HepG2 (cell line): ENCODE measurements around the gene HLA-DRA. TPM values are rescaled to one million over a fixed set of nuclear protein-coding genes. Genes with fewer than 3 reads are reported as not detected.
"Not testable (repeated sequence)": the region's sequence is repeated elsewhere in the genome, so short reads cannot be mapped to it uniquely, and the experiment has no call there.

Source experiments
- ATAC-seq: fragments of 200-7000 bp; cut with Tn5 transposase; 3 replicates; pipeline ENCODE4 v1.9.1; 2020; ENCODE audit warnings: mild to moderate bottlenecking, moderate library complexity
- BruUV-seq: library from RNA; stranded (reverse); fragments of 400-500 nt; replicated peaks from 2 replicates; lab custom pipeline; 2021; lab: Mats Ljungman, UMichigan
- CTCF ChIA-PET: fragments of 300-600 bp; formaldehyde crosslinking; extraction: SDS; loops from one replicate; lab custom pipeline; 2021; ENCODE audit warnings: low total read pairs, inconsistent platforms, low intra/inter-chr PET ratio; lab: Yijun Ruan, JAX
- POLR2A ChIA-PET: fragments of 350-600 bp; sonication (Branson Sonifier 250); formaldehyde crosslinking; loops from one replicate; lab custom pipeline; 2020; ENCODE audit warnings: antibody characterized with exemption, inconsistent platforms; lab: Yijun Ruan, JAX
- DNase-seq: peaks from one replicate; pipeline ENCODE4 v3.0.0-alpha.2; 2015; ENCODE audit warnings: low spot score
- FAIRE-seq: peaks from 3 replicates; lab custom pipeline; 2011; peaks lifted over from hg19 to GRCh38; lab: Jason Lieb, UNC
- H2AFZ ChIP-seq: one replicate; pipeline ENCODE4 v1.6.1; 2011; ENCODE audit warnings: low read length, inconsistent platforms
- H3K27ac ChIP-seq: fragments of 300-600 bp; 3 replicates; pipeline ENCODE4 v1.8.0; 2011; ENCODE audit warnings: mixed run types, mild to moderate bottlenecking, mixed read lengths, low read length, inconsistent platforms; ENCODE audit not compliant: insufficient read depth; ENCODE audit errors: extremely low read length
- H3K27me3 ChIP-seq, 2 experiments: fragments of 200-600 bp in 1 of 2; 2 replicates in 1 of 2; 3 replicates in 1 of 2; pipeline versions ENCODE4 v1.6.0 to v1.8.0; 2011; ENCODE audit warnings: low read length in 2 of 2, mild to moderate bottlenecking in 2 of 2, moderate library complexity in 2 of 2, inconsistent platforms in 1 of 2; ENCODE audit not compliant: insufficient read depth in 2 of 2, control insufficient read depth in 1 of 2
- H3K36me3 ChIP-seq, 2 experiments: fragments of 200-600 bp in 1 of 2; replicated peaks in 1 of 2; 2 replicates in 1 of 2; 3 replicates in 1 of 2; pipeline versions ENCODE4 v1.5.1 to v1.8.0; 2011; ENCODE audit warnings: low read length in 2 of 2, inconsistent platforms in 1 of 2; ENCODE audit not compliant: insufficient read depth in 2 of 2, control insufficient read depth in 1 of 2
- H3K4me1 ChIP-seq: 2 replicates; pipeline ENCODE4 v1.5.1; 2012; ENCODE audit warnings: low read length, inconsistent platforms; ENCODE audit not compliant: insufficient read depth
- H3K4me2 ChIP-seq: 2 replicates; pipeline ENCODE4 v1.6.0; 2011; ENCODE audit warnings: low read depth, low read length, inconsistent platforms
- H3K4me3 ChIP-seq, 3 experiments: fragments of 200-600 bp in 1 of 3; sonication (generic), shearing (Covaris generic) in 1 of 3; replicated peaks in 1 of 3; 2 replicates each; pipeline ENCODE4 v1.5.1; 2011 to 2016; ENCODE audit warnings: low read length in 3 of 3, inconsistent platforms in 2 of 3, low read depth in 2 of 3, mild to moderate bottlenecking in 2 of 3, control low read depth in 1 of 3, mixed read lengths in 1 of 3; ENCODE audit not compliant: insufficient read depth in 1 of 3
- H3K79me2 ChIP-seq: one replicate; pipeline ENCODE4 v1.6.1; 2011; ENCODE audit warnings: low read length, inconsistent platforms; ENCODE audit not compliant: insufficient read depth
- H3K9ac ChIP-seq: 2 replicates; pipeline ENCODE4 v1.6.0; 2011; ENCODE audit warnings: mild to moderate bottlenecking, low read depth, low read length, inconsistent platforms; ENCODE audit not compliant: insufficient read depth
- H3K9me3 ChIP-seq: 2 replicates; pipeline ENCODE4 v1.5.1; 2012; ENCODE audit warnings: mild to moderate bottlenecking, low read length
- H4K20me1 ChIP-seq: 2 replicates; pipeline ENCODE4 v1.6.0; 2011; ENCODE audit warnings: inconsistent platforms, mild to moderate bottlenecking, low read length, moderate library complexity; ENCODE audit not compliant: insufficient read depth
- HOXD1 ChIP-seq: sonication (generic); formaldehyde crosslinking; IDR thresholded peaks from 2 replicates; pipeline ENCODE4 v1.5.0; 2020; ENCODE audit warnings: missing genetic modification reagents
- PCBP2 ChIP-seq: fragments of 200-400 bp; formaldehyde crosslinking; optimal IDR thresholded peaks from 2 replicates; pipeline ENCODE3; 2018; ENCODE audit warnings: low read length, low read depth; ENCODE audit not compliant: poor library complexity, severe bottlenecking
- REST ChIP-seq, 2 experiments: IDR thresholded peaks; 2 replicates each; pipeline ENCODE4 v1.6.1; 2011 to 2012; ENCODE audit warnings: low read length in 2 of 2, borderline replicate concordance in 1 of 2, low read depth in 1 of 2, mild to moderate bottlenecking in 1 of 2, moderate library complexity in 1 of 2
- ZNF251 ChIP-seq: sonication (generic); formaldehyde crosslinking; IDR thresholded peaks from 2 replicates; pipeline ENCODE4 v1.9.0; 2021; ENCODE audit warnings: mild to moderate bottlenecking, missing genetic modification reagents
- WGBS: methylation state at CpG from one replicate; pipeline ENCODE4 v1.1.6; 2017; ENCODE audit warnings: low lambda C conversion rate; 5-methylcytosine and 5-hydroxymethylcytosine counted together
- in situ Hi-C: cut with HindIII; loops from 2 replicates; pipeline ENCODE4 v1.10.0; 2017; ENCODE audit warnings: low pct_unique_long_range_greater_than_20kb; ENCODE audit not compliant: extremely low pct_ligation_motif_present
- intact Hi-C: fragments of 100-400 bp; cut with micrococcal nuclease; formaldehyde crosslinking; loops from one replicate; pipeline ENCODE4 v1.10.0; 2022; ENCODE audit not compliant: unreplicated experiment
- polyA plus RNA-seq, 8 experiments: library from polyadenylated mRNA; depleted of rRNA in 3 of 8; stranded (reverse) in 7 of 8; unstranded in 1 of 8; fragments of >200 nt; fragmentation: Illumina TruSeq in 4 of 8; extraction: Trizol in 4 of 8; gene quantifications; 2 replicates each; pipeline versions ENCODE4 v1.2.1 to v1.2.3, GENCODE V29; 2011 to 2016; ENCODE audit warnings: low read depth in 4 of 8, missing spikeins in 1 of 8, mixed read lengths in 1 of 8; ENCODE audit not compliant: insufficient read depth in 1 of 8
- total RNA-seq, 5 experiments: library from RNA; depleted of rRNA; stranded (reverse); fragments of >200 nt; fragmentation: Illumina TruSeq; extraction: Trizol; gene quantifications; 2 replicates each; pipeline ENCODE4 v1.2.3, GENCODE V29; 2016; ENCODE audit warnings: low read depth in 1 of 5
- TF ChIP-seq, protein P1 (sequence below): sonication (generic); formaldehyde crosslinking; IDR thresholded peaks from 2 replicates; pipeline ENCODE4 v1.4.0; 2020; ENCODE audit warnings: low read depth, mild to moderate bottlenecking, missing genetic modification reagents

HLA-DRA gene
- total and polyA plus RNA-seq, 2 of the 13 experiments (the other 11 are each of a cell fraction or from before 2014, with no cell fraction given): not detected

DNA sequence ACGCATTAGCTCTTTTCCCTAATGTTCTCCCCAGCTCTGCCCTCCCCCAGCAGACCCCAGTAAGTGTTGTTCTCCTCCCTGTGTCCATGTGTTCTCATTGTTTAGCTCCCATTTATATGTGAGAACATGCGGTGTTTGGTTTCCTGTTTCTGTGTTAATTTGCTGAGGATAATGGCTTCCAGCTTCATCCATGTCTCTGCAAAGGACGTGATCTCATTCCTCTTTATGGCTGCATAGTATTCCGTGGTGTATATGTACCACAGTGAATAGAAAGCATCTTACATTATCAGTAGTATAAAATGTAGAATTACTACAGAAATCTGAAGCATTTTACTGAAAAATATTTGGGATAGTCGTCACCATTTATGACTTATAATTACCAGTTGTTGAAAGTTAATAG lies 21.8 kb downstream of the HLA-DRA start:
- H3K27me3 ChIP-seq: peaks cover 0 to 1% of the 10 kb centered on the region in 2 experiments; a peak in 1 of 5 replicates
- H3K79me2 ChIP-seq: no peaks in the 10 kb centered on the region
- no peaks in the 10 kb centered on the region for H4K20me1 ChIP-seq
- TF ChIP-seq, protein P1, sequence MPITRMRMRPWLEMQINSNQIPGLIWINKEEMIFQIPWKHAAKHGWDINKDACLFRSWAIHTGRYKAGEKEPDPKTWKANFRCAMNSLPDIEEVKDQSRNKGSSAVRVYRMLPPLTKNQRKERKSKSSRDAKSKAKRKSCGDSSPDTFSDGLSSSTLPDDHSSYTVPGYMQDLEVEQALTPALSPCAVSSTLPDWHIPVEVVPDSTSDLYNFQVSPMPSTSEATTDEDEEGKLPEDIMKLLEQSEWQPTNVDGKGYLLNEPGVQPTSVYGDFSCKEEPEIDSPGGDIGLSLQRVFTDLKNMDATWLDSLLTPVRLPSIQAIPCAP (CRISPR knock-in tag): no peak
- H3K4me3 ChIP-seq: no peak overlapping the region
- H3K36me3 ChIP-seq: no peaks in the 10 kb centered on the region
- WGBS: 11% methylated on average over 5 of the region's 5 CpGs
- FAIRE-seq (no peak), DNase-seq (no peak), ATAC-seq (no peak)
- H3K4me1 ChIP-seq: no peaks in the 10 kb centered on the region
- H3K4me2 ChIP-seq: no peak overlapping the region
- no TSS peak for BruUV-seq
- H3K9ac ChIP-seq: no peak overlapping the region
- in situ Hi-C loops: no loop called here
- intact Hi-C loops: no loop called here
- no peak overlapping the region for H2AFZ ChIP-seq
- no peak overlapping the region for H3K27ac ChIP-seq
- ChIA-PET CTCF (no interaction called here), POLR2A (no interaction called here)
- no peaks in the 10 kb centered on the region for H3K9me3 ChIP-seq

DNA sequence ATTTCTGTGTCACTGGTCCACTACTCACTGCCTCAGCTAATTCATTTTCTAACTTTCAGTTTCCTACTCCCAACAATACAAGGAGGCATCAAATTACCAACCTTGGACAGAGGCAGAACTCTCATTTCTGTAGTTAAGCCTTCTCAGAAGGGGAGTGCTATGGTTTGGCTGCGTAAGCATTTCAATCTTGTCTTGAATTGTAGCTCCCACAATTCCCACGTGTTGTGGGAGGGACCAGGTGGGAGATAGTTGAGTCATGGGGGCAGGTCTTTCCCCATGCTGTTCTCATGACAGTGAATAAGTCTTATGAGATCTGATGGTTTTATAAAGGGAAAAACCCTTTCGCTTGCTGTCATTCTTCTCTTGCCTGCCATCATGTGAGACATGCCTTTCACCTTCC lies 22.9 kb downstream of the HLA-DRA start:
- Histone ChIP-seq H3K79me2 (no peaks in the 10 kb centered on the region), H3K4me3 (no peak overlapping the region), H3K36me3 (no peaks in the 10 kb centered on the region), H4K20me1 (no peaks in the 10 kb centered on the region), H3K27me3 (peaks cover 0 to 3% of the 10 kb centered on the region in 2 experiments; a peak in 1 of 5 replicates), H3K4me1 (no peaks in the 10 kb centered on the region), H3K9ac (no peak overlapping the region), H3K27ac (no peak overlapping the region), H2AFZ (no peak overlapping the region), H3K4me2 (no peak overlapping the region), H3K9me3 (no peaks in the 10 kb centered on the region)
- FAIRE-seq (no peak), DNase-seq (no peak), ATAC-seq (no peak)
- intact Hi-C loops: no loop called here
- no TSS peak for BruUV-seq
- CTCF ChIA-PET: no interaction called here
- in situ Hi-C loops: no loop called here
- POLR2A ChIA-PET: no interaction called here
- TF ChIP-seq PCBP2 (no peak), REST (IDR thresholded peaks at IDR 0.05; ENCODE audit: borderline replicate concordance in 1 of 2, low read depth in 1 of 2, low read length in 2 of 2) (peak in 1 of 2 experiments; percentile 65; a peak in 2 of 4 replicates), ZNF251 (CRISPR knock-in tag) (no peak), HOXD1 (CRISPR knock-in tag) (no peak)
- WGBS: 18% methylated on average over 3 of the region's 3 CpGs

- DNase-seq, in situ Hi-C loops, H3K9ac ChIP-seq, H3K36me3 ChIP-seq, H3K4me1 ChIP-seq, ATAC-seq, H3K4me3 ChIP-seq, CTCF ChIA-PET, POLR2A ChIA-PET, H3K79me2 ChIP-seq, H3K4me2 ChIP-seq, FAIRE-seq, BruUV-seq, intact Hi-C loops, H3K27ac ChIP-seq, H3K9me3 ChIP-seq, H4K20me1 ChIP-seq, H2AFZ ChIP-seq, H3K27me3 ChIP-seq: not testable (repeated sequence)
- 23% methylated on average over 4 of the region's 5 CpGs for WGBS
Observed at GRCh38 chr6:32467743-32468503, 28.2 kb downstream of the HLA-DRA start.
